Measurements from ENCODE around the gene CHMP4B.

CHMP4B gene

DNA sequence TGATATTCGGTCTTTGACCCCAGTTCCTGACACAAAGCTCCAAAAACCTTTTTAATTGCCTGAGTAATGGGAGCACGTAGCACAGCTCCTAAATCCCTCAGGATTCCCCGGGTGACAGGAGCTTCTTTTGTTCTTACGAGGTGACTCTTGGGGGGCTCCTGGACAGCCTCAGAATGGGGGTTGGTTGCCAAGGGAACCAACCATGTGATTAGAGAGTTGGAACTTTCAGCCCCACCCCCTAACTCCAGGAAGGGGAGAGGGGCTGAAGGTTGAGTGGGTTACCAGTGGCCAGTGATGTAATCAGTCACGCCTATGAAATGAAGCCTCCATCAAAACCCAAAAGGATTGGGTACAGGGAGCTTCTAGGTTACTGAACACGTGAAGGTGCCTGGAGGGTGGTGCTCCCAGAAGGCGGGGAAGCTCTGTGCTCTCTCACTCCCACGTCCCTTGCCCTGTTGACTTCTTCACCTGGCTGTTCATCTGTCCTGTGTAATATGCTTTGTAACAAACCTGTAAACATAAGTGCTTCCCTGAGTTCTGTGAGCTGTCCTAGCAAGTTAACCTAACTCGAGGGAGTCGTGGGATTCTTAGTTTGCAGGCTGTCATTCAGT, 89.5 kb downstream of the CHMP4B start:
- DNase-seq (ENCODE audit: low read depth) = no peak

DNA sequence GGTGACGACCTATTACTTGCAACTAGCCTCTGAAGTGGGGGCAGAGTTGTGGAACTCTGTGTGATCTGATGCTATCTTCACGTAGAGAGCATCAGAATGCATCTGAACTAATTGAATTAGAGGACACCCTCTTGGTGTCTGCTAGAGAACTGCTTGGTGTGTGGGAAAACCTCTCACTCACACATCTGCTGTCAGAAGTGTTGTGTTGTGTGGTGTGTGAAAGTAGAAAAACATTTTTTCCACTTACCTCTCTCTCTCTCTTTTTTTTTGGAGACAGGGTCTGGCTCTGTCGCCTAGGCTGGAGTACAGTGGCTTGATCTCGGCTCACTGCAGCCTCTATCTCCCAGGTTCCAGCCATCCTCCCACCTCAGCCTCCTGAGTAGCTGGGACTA, 90.0 kb downstream of the CHMP4B start:
- DNase-seq (ENCODE audit: low read depth) = no peak

DNA sequence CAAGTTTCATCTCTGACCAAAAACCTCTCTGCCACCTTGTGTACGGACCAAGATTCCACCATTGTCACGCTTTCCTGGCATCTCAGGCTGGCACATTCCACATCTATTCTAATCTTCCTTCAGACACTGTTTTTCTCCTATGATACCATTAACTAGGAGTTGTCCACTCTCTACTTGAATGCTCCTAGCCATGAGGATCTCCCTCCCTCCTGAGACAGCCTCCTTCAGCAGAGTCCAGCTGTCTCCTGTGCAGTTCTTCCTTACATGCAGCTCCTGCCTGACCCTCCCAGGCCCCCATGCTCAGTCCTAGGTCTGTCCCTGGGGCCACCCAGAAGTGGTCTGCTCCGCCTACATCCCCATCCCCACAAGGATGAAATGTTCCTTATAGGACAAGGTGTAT, 90.9 kb downstream of the CHMP4B start:
- DNase-seq (ENCODE audit: low read depth) = no peak

All from stromal cell of bone marrow (primary cell).